OCI-M2 (cell line): ENCODE data around the gene GLDC.
"Not testable (repeated sequence)": the region's sequence is repeated elsewhere in the genome, so short reads cannot be mapped to it uniquely, and the experiment has no call there.

ENCODE experiments used
- DNase-seq: peaks from one replicate; lab custom pipeline; 2025; ENCODE audit not compliant: unreplicated experiment; lab: John Stamatoyannopoulos, UW

The GLDC gene

DNA sequence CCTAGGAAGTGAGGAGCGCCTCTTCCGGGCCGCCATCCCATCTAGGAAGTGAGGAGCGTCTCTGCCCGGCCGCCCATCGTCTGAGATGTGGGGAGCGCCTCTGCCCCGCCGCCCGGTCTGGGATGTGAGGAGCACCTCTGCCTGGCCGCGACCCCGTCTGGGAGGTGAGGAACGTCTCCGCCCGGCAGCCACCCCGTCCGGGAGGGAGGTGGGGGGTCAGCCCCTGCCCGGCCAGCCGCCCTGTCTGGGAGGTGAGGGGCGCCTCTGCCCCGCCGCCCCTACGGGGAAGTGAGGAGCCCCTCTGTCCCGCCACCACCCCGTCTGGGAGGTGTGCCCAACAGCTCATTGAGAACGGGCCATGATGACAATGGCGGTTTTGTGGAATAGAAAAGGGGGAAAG, 22.7 kb downstream of the GLDC start:
- not testable (repeated sequence) for DNase-seq

DNA sequence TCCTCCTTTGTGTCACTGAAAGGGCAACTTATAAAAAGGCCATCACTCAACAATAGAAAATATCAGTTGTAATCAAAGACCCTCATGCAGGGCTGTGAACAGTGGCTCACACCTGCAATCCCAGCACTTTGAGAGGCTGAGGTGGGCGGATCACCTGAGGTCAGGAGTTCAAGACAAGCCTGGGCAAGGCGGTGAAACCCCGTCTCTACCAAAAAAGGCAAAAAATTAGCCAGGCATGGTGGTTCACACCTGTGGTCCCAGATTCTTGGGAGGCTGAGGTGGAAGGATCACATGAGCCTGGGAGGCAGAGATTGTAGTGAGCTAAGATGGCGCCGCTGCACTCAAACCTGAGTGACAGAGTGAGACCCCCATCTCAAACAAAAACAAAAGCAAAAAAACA, 24.7 kb downstream of the GLDC start:
- DNase-seq: no peak

GRCh38 chr9:6620353-6620752, 25.2 kb downstream of the GLDC start:
- DNase-seq: no peak

DNA sequence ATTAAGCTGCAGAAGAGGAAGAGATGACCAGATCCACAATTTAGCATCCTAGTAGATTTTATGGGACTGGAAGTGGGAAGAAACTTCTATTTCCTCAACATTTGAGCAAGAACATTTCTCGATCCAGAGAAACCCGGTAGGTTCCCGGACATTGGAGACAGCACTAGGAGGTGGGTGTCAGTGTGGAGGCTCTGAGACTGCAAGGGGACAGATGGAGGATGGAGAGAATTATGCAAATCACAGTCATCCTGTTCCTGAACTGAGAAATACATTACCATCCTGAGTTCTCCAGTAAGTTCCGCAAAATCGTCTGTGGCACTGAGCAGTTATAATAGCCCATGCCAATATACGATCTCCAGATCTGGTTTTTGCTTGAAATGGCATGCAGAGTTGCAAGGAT, 25.6 kb downstream of the GLDC start:
- no peak for DNase-seq

DNA sequence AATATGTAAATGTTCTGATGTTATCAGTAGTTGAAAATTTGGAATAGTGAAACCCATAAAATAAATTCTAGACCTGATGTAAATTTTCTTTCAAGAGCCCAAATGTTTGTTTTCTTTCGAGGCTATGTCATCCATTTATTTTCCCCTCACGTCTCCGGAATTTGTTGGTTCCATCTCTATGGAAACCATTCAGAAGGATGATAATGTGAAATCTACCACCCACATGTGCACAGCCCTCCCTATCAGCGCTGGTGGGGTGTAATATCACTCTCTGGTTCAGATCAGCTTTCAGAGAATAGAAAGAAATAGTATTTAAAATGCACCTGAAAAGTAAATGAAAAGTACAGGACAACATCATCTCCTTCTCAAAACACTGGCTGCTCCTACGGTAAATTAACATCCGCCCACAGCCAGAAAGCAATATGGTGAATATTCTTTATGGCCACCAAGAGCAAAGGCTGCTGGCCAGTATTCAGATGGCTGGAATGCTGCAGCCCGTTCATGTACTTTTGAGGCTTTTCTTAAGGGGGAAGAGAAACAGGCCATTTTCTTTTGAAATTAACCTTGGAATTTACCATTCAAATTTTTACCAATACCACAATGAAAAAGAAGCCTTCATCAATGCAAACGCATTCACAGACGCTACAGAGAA, 28.5 kb downstream of the GLDC start:
- no peak for DNase-seq

- DNase-seq: no peak
These were observed 31.0 kb downstream of the GLDC start for GRCh38 chr9:6614489-6614888.

GRCh38 chr9:6611865-6612264, 33.7 kb downstream of the GLDC start:
- no peak for DNase-seq

DNA sequence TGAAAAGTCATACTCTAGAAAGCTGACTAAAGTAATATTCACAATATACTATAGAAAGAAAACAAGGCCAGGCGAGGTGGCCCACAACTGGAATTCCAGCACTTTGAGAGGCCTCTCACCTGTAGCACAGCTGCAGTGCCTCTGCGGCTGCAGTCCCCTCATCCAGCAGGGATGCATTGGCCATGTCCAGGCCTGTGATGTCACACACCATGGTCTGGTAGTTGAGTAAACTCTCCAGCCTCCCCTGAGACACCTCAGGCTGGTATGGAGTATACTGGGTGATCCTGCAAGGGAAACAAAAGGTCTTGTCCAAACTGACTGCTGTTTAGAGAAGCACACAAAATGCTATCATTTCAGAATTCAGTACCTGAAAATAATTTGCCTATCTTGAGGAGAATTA, 35.5 kb downstream of the GLDC start:
- no peak for DNase-seq

- no peak for DNase-seq
These were observed 36.0 kb downstream of the GLDC start for GRCh38 chr9:6609497-6610016.

DNA sequence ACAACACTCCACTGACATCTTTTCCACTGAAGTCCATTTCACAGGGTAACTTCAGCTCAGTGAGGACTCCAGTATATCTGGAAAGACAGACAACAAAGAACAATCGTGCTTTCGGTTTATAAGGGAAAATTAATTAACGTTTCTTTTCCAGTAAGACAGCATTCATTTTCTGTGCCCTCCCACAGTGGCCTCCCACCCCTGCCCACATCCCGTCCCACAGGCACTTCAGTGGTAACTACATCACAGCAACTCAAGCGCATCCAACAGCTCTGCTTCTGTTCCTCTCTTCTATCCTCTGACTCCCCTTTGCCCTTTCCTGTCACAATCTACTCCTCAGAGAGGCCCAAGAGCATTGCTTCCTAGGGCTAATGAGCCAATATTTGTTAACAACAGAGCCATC, 40.3 kb downstream of the GLDC start:
- no peak for DNase-seq

GRCh38 chr9:6600426-6600825, 45.1 kb downstream of the GLDC start:
- DNase-seq: no peak

DNA sequence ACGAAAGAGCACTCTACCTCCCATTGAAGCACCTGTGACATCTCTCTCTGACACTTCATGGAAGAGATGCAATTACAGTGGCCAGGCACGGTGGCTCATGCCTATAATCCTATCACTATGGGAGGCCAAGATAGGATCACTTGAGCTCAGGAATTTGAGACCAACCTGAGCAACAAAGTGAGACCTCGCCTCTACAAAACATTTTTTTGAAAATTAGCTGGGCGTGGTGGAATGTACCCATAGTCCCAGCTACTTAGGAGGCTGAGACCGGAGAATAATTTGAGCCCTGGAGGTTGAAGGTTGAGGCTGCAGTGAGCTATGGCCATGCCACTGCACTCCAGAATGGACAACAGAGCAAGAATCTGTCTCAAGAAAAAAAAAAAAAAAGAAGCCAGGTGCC, 45.5 kb downstream of the GLDC start:
- DNase-seq: no peak

DNA sequence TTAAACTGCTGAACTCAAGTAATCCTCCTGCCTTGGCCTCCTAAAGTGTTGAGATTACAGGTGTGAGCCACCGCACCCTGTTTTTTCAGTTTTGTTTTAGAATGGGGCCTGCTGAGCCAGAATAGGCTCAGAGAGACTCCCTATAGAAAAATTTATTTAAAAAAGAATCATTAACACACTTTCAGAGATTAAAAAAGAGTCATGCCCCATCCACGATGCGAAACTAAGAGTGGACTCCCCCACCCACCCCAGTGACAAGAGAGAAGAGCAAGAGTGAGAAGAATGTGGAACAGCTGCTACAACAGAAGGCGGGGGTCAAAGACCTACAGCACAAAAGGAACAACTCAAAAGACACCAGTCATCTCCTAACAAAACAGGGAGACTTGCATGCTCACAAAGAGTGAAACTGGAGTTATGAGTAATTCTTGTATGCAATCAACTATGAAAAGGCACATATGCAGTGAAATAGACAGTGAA, 47.2 kb downstream of the GLDC start:
- DNase-seq: no peak

DNA sequence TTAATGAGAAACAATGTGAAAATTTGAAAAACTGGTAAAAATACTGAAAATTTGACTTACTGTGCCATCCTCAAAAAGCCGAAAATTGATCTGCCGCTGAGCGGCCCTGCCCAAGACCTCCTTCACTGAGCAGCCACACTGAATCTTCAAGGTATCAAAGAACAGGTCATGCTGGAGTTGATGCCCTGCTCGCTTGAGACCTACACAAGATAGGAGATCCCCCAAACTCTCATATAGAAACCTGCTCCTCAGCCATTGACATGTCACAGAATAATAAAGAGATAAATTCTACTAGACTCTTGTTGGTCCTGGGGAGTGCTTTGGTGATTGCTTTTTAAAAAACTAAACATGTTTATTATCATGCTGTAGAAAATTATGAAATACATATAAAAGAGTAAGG, 52.7 kb downstream of the GLDC start:
- no peak for DNase-seq

GRCh38 chr9:6592231-6592630, 53.3 kb downstream of the GLDC start:
- no peak for DNase-seq

DNA sequence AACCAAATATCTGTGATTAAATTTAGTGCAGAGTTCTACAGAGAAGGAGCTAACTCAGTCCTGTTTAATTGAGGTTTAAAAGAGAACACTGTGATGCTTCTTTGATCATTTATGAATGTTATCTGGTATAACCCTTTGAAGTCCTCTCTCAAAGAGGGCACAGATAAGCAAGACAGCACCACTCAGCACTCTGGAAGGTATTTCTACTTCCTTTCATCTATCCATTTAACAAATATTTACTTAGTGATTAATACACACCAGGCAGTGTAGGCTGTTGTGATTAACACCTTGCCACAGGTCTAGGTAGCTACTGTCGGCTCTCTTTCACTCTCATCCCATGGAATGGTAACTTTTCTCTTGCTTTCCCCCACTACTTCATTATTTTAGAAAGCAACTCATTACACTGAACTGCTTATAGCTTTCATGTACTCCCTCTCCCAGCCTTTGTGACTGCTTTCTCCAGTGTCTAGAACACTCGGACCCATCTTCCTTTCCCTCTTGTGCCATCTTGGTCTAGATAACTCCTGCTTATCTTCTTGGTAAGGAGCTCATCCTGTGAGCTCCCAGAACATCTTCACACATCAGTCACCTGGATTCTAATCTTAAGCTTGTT, 54.7 kb downstream of the GLDC start:
- DNase-seq: no peak

DNA sequence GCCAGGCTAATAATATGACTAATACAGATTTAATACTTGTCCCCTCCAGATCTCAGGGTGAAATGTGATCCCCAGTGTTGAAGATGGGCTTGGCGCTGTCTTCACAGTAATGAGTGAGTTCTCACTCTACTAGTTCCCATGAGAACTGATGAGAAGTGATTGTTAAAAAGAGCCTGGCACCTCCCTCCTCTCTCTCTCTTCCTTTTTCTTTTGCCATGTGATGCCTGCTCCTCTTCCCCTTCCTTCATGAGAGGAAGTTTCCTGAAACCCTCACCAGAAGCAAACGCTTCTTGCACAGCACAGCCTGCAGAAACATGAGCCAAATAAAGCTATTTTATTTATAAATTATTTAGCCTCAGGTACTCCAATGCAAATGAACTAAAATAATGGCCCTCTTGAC, 55.2 kb downstream of the GLDC start:
- DNase-seq: no peak

DNA sequence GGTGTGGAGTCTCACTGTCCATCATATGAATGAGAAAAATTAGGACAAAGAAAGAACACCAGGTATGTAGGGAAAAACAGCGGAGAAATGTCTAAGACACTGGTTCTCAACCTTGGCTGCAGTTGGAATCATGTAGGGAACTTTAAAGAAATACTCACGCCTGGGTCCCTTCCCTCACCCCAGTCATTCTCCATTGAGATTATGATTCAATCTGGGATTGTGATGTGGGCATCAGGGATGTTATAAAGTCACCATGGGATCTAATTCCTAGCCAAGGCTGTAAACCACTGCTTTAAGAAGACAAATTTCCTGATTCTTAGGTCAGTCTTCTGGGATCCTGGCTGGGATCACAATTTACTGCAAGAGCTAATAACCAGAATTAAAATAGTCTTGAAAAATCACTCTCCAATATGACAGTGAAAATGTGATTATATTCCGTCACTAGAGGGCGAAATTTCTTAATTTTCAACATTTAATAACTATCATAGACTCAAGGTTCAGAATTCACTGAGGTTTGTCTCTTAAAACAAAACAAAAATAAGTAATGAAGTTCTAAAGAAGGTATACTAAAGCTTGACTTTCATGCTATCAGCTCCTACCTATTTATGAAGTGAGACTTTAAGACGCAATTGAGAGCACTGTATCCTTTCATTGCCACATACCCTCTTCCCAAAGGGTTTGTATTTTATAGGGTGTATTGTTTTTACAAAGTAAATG, 60.5 kb downstream of the GLDC start:
- no peak for DNase-seq

GRCh38 chr9:6581253-6581652, 64.3 kb downstream of the GLDC start:
- no peak for DNase-seq

DNA sequence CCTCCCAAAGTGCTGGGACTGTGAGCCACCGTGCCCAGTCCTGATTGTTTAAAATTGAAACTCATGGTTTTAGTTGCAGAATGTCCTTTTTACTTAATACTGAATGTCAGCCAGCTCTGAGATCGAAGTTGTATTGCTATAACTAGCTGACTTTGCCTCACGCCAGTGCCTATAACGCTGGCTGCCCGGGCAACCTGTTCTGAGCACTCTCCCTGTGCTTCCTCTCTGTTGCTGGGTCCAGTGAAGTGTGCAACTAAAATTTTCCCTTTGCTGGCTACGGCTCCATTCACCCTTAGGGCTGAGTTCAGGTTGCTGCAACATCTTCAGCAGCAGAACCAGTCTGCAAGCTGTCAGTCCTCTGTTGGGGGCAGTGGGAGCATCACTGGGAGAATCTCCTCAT, 65.9 kb downstream of the GLDC start:
- DNase-seq: no peak

DNA sequence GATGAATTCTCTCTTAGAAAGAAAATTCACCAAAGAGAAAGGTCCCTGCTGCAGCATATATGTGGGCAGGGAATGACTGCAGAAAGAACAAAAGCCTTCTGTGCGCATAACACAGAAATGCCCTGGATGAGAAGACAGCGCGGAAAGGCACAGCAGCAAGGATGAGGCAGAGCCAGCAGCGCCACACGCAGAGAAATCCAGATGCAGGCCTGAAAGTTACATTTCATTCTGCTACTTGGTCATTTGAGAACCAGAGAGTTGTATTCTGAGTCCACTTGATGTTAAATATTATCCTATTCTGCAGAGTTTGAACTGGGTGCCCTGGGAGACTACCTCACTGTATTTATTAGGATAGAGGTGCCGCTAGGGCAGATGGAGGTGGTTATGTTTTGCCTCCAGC, 68.5 kb downstream of the GLDC start:
- DNase-seq: no peak

GRCh38 chr9:6575324-6576034, 70.0 kb downstream of the GLDC start:
- DNase-seq: no peak
